ENCODE measurements around the gene EXD3. TPM values are rescaled to one million over a fixed set of nuclear protein-coding genes. Genes with fewer than 3 reads are reported as not detected.

Gene EXD3
- total and polyA plus RNA-seq, 2 experiments from 2014 or later = 32.3 to 72.1 TPM

- no peaks in the 10 kb centered on the region for H3K27me3 ChIP-seq
- no peak overlapping the region for H3K4me3 ChIP-seq
- H3K36me3 ChIP-seq = no peaks in the 10 kb centered on the region
- H3K9me3 ChIP-seq (ENCODE audit: low read depth) = no peaks in the 10 kb centered on the region
- TF ChIP-seq, protein P1, sequence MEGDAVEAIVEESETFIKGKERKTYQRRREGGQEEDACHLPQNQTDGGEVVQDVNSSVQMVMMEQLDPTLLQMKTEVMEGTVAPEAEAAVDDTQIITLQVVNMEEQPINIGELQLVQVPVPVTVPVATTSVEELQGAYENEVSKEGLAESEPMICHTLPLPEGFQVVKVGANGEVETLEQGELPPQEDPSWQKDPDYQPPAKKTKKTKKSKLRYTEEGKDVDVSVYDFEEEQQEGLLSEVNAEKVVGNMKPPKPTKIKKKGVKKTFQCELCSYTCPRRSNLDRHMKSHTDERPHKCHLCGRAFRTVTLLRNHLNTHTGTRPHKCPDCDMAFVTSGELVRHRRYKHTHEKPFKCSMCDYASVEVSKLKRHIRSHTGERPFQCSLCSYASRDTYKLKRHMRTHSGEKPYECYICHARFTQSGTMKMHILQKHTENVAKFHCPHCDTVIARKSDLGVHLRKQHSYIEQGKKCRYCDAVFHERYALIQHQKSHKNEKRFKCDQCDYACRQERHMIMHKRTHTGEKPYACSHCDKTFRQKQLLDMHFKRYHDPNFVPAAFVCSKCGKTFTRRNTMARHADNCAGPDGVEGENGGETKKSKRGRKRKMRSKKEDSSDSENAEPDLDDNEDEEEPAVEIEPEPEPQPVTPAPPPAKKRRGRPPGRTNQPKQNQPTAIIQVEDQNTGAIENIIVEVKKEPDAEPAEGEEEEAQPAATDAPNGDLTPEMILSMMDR (IDR thresholded peaks at IDR 0.05; ENCODE audit: low read depth, low read length) = no peak
- H3K27ac ChIP-seq = no peak overlapping the region
- no peak for DNase-seq (ENCODE audit: low read depth in 1 of 2, low spot score in 1 of 2)
- H3K4me1 ChIP-seq (ENCODE audit: low read depth) = no peaks in the 10 kb centered on the region
These were observed 70.3 kb downstream of the EXD3 start for GRCh38 chr9:137352511-137353222.

GRCh38 chr9:137351781-137352501 is 71.0 kb downstream of the EXD3 start:
- H3K27ac ChIP-seq = no peak overlapping the region
- H3K36me3 ChIP-seq = no peaks in the 10 kb centered on the region
- H3K4me3 ChIP-seq = no peak overlapping the region
- no peaks in the 10 kb centered on the region for H3K27me3 ChIP-seq
- TF ChIP-seq, protein P1 (IDR thresholded peaks at IDR 0.05; ENCODE audit: low read depth, low read length) = no peak
- no peaks in the 10 kb centered on the region for H3K4me1 ChIP-seq (ENCODE audit: low read depth)
- H3K9me3 ChIP-seq (ENCODE audit: low read depth) = no peaks in the 10 kb centered on the region
- no peak for DNase-seq (ENCODE audit: low read depth in 1 of 2, low spot score in 1 of 2)

DNA sequence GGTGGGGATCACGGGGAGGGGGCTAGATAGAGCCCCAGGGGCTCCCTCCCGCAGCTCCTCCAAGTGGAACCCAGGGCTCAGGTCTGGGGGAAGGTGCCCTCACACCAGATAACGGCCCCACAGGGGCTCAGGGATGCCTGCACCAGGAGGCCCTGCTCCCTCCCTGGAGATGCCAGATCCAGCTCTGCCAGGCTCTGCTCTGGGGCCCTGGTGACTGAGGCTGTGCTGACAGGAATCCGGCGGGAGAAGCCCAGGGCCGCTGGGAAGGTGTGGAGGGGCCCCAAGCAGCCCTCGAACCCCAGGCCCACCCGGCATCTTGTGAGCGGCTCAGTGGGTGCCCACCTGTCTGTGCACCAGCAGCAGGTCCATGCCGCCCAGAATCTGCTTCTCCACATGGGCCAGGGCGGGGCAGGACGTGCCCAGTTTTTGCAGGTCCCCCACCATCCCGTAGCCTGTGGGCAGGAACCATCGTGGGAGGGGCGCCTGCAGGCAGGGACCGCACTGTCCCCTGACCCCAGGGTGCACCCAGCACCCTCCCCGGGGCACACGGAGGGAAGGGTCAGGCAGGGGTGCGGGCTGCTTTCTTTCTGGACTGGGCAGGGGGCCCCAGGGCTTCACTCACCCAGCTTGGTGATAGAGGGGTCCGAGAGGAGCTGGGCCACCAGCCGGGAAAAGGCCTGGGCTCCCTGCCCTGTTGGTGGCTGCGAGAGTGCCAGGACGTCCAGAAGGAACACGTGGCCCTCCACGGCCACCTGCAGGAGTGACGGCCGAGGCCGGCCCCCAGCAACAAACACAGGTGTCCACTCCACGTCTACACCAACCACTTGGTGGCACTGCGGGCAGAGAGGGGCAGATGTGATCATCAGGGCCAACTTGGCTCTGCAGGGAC is 72.0 kb downstream of the EXD3 start:
- TF ChIP-seq, protein P1 (IDR thresholded peaks at IDR 0.05; ENCODE audit: low read depth, low read length) = no peak
- Histone ChIP-seq H3K9me3 (ENCODE audit: low read depth) (no peaks in the 10 kb centered on the region), H3K36me3 (no peaks in the 10 kb centered on the region), H3K27me3 (no peaks in the 10 kb centered on the region), H3K4me1 (ENCODE audit: low read depth) (no peaks in the 10 kb centered on the region), H3K4me3 (no peak overlapping the region), H3K27ac (no peak overlapping the region)
- no peak for DNase-seq (ENCODE audit: low read depth in 1 of 2, low spot score in 1 of 2)

- H3K4me1 ChIP-seq (ENCODE audit: low read depth) = no peaks in the 10 kb centered on the region
- TF ChIP-seq, protein P1 (IDR thresholded peaks at IDR 0.05; ENCODE audit: low read depth, low read length) = no peak
- no peak for DNase-seq (ENCODE audit: low read depth in 1 of 2, low spot score in 1 of 2)
- H3K27ac ChIP-seq = no peak overlapping the region
- H3K27me3 ChIP-seq = no peaks in the 10 kb centered on the region
- no peaks in the 10 kb centered on the region for H3K9me3 ChIP-seq (ENCODE audit: low read depth)
- no peaks in the 10 kb centered on the region for H3K36me3 ChIP-seq
- no peak overlapping the region for H3K4me3 ChIP-seq
These were observed 73.4 kb downstream of the EXD3 start for GRCh38 chr9:137349471-137350033.

- Histone ChIP-seq H3K4me1 (ENCODE audit: low read depth) (no peaks in the 10 kb centered on the region), H3K27ac (no peak overlapping the region), H3K27me3 (no peaks in the 10 kb centered on the region), H3K36me3 (no peaks in the 10 kb centered on the region), H3K4me3 (no peak overlapping the region), H3K9me3 (ENCODE audit: low read depth) (no peaks in the 10 kb centered on the region)
- DNase-seq (ENCODE audit: low read depth in 1 of 2, low spot score in 1 of 2) = no peak
- TF ChIP-seq, protein P1 (IDR thresholded peaks at IDR 0.05; ENCODE audit: low read depth, low read length) = no peak
These were observed 74.0 kb downstream of the EXD3 start for GRCh38 chr9:137348769-137349470.

All from cardiac muscle cell (in vitro differentiated cells and primary cell).